Measurements from ENCODE around the gene OR2C1.

The OR2C1 gene

GRCh38 chr16:3355589-3355988 is at the start of gene OR2C1:
Gene OR2C1, plus strand, starts transcription at chr16:3355889. Its CDS starts 52 bp downstream, at chr16:3355941.
- H3K4me3 ChIP-seq = no peak within 1 kb of the TSS
- no peak within 1 kb of the TSS for H3K27ac ChIP-seq
- TF ChIP-seq CTCF (IDR thresholded peaks at IDR 0.05) = no peak
- no peak for DNase-seq (ENCODE audit: low spot score)

GRCh38 chr16:3306078-3306477 is 49.6 kb upstream of the OR2C1 start:
- TF ChIP-seq CTCF (IDR thresholded peaks at IDR 0.05) = no peak
- Histone ChIP-seq H3K27ac (peak overlapping the region; percentile 79 to 89), H3K4me3 (peak overlapping the region; percentile 83)

GRCh38 chr16:3311496-3311895 is 44.2 kb upstream of the OR2C1 start:
- no peak for TF ChIP-seq CTCF (IDR thresholded peaks at IDR 0.05)
- DNase-seq (ENCODE audit: low spot score) = no peak
- H3K4me3 ChIP-seq = no peak overlapping the region
- no peak overlapping the region for H3K27ac ChIP-seq

More at GRCh38 chr16:3306078-3306477, 49.6 kb upstream of the OR2C1 start:
- DNase-seq (ENCODE audit: low spot score) = no peak

GRCh38 chr16:3317315-3317999 is 38.2 kb upstream of the OR2C1 start:
- TF ChIP-seq CTCF (IDR thresholded peaks at IDR 0.05) = no peak
- Histone ChIP-seq H3K4me3 (peak overlapping the region; percentile 35), H3K27ac (no peak overlapping the region)
- DNase-seq (ENCODE audit: low spot score) = no peak

- no peak overlapping the region for H3K27ac ChIP-seq
- no peak for TF ChIP-seq CTCF (IDR thresholded peaks at IDR 0.05)
- H3K4me3 ChIP-seq = no peak overlapping the region
- DNase-seq (ENCODE audit: low spot score) = no peak
Observed at GRCh38 chr16:3321816-3322215, 33.9 kb upstream of the OR2C1 start.

- Histone ChIP-seq H3K4me3 (no peak overlapping the region), H3K27ac (no peak overlapping the region)
- no peak for DNase-seq (ENCODE audit: low spot score)
- TF ChIP-seq CTCF (IDR thresholded peaks at IDR 0.05) = no peak
Observed at GRCh38 chr16:3327514-3327913, 28.2 kb upstream of the OR2C1 start.

- no peak overlapping the region for H3K4me3 ChIP-seq
- no peak for DNase-seq (ENCODE audit: low spot score)
- H3K27ac ChIP-seq = no peak overlapping the region
- TF ChIP-seq CTCF (IDR thresholded peaks at IDR 0.05) = no peak
Observed at GRCh38 chr16:3328104-3328503, 27.6 kb upstream of the OR2C1 start.

Data from coronary artery (tissue), 2 donors.